ENCODE results near the gene LSP1.
"Not testable (repeated sequence)": the region's sequence is repeated elsewhere in the genome, so short reads cannot be mapped to it uniquely, and the experiment has no call there.

LSP1 gene

GRCh38 chr11:1870721-1871466, 18.0 kb downstream of the LSP1 start:
- H3K4me3 ChIP-seq (ENCODE audit: low read depth, low read length) = no peak overlapping the region

DNA sequence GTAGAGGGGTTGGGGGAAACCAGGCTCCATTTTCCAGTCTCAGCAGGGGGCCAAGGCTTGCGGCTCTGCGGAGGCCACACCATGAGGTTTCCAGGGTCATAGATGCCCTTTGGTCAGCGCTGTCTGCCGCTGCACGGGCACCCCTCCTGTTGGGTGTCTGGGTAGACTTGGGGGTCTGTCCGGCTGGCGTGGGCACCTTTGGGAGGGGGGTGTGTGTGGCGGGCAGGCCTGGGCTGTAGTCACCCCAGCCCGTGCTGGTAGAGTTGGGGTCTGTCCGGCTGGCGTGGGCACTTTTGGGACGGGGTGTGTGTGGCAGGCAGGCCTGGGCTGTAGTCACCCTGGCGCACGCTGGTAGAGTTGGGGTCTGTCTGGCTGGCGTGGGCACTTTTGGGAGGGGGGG, 18.6 kb downstream of the LSP1 start:
- H3K4me3 ChIP-seq (ENCODE audit: low read depth, low read length) = no peak overlapping the region
- TF ChIP-seq, protein P1, sequence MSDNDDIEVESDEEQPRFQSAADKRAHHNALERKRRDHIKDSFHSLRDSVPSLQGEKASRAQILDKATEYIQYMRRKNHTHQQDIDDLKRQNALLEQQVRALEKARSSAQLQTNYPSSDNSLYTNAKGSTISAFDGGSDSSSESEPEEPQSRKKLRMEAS (IDR thresholded peaks at IDR 0.05; ENCODE audit: low read depth, low read length) = no peak
- TF ChIP-seq MYC (IDR thresholded peaks at IDR 0.05; ENCODE audit: low read depth, low read length) = no peak
- TF ChIP-seq POLR2A (IDR thresholded peaks at IDR 0.05; ENCODE audit: extremely low read depth, insufficient read length) = no peak
- TF ChIP-seq, protein P2, sequence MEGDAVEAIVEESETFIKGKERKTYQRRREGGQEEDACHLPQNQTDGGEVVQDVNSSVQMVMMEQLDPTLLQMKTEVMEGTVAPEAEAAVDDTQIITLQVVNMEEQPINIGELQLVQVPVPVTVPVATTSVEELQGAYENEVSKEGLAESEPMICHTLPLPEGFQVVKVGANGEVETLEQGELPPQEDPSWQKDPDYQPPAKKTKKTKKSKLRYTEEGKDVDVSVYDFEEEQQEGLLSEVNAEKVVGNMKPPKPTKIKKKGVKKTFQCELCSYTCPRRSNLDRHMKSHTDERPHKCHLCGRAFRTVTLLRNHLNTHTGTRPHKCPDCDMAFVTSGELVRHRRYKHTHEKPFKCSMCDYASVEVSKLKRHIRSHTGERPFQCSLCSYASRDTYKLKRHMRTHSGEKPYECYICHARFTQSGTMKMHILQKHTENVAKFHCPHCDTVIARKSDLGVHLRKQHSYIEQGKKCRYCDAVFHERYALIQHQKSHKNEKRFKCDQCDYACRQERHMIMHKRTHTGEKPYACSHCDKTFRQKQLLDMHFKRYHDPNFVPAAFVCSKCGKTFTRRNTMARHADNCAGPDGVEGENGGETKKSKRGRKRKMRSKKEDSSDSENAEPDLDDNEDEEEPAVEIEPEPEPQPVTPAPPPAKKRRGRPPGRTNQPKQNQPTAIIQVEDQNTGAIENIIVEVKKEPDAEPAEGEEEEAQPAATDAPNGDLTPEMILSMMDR (IDR thresholded peaks at IDR 0.05; ENCODE audit: low read depth, low read length) = no peak
- no peak for DNase-seq (ENCODE audit: low read depth)

More at GRCh38 chr11:1870721-1871466, 18.0 kb downstream of the LSP1 start:
- DNase-seq (ENCODE audit: low read depth) = peak; percentile 46
- no peak for TF ChIP-seq POLR2A (IDR thresholded peaks at IDR 0.05; ENCODE audit: extremely low read depth, insufficient read length)
- no peak for TF ChIP-seq MYC (IDR thresholded peaks at IDR 0.05; ENCODE audit: low read depth, low read length)
- TF ChIP-seq, protein P2 (IDR thresholded peaks at IDR 0.05; ENCODE audit: low read depth, low read length) = no peak
- TF ChIP-seq, protein P1 (IDR thresholded peaks at IDR 0.05; ENCODE audit: low read depth, low read length) = no peak

DNA sequence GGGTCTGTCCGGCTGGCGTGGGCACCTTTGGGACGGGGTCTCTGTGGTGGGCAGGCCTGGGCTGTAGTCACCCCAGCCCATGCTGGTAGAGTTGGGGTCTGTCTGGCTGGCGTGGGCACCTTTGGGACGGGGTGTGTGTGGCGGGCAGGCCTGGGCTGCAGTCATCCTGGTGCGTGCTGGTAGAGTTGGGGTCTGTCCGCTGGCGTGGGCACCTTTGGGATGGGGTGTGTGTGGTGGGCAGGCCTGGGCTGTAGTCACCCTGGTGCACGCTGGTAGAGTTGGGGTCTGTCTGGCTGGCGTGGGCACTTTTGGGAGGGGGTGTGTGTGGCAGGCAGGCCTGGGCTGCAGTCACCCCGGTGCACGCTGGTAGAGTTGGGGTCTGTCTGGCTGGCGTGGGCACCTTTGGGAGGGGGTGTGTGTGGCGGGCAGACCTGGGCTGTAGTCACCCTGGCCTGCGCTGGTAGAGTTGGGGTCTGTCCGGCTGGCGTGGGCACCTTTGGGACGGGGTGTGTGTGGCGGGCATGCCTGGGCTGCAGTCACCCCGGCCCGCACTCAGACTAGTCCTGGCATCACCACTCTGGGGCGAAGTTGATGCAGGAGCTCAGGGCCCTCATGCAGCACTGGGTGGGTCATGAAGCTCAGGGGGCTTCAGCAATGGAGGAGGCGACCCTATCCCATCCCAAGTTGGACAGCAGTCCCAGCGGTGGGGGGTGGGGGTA, 19.5 kb downstream of the LSP1 start:
- no peak for DNase-seq (ENCODE audit: low read depth)
- no peak for TF ChIP-seq POLR2A (IDR thresholded peaks at IDR 0.05; ENCODE audit: extremely low read depth, insufficient read length)
- TF ChIP-seq, protein P1 (IDR thresholded peaks at IDR 0.05; ENCODE audit: low read depth, low read length) = no peak
- no peak for TF ChIP-seq MYC (IDR thresholded peaks at IDR 0.05; ENCODE audit: low read depth, low read length)
- TF ChIP-seq, protein P2 (IDR thresholded peaks at IDR 0.05; ENCODE audit: low read depth, low read length) = no peak
- H3K4me3 ChIP-seq (ENCODE audit: low read depth, low read length) = no peak overlapping the region

DNA sequence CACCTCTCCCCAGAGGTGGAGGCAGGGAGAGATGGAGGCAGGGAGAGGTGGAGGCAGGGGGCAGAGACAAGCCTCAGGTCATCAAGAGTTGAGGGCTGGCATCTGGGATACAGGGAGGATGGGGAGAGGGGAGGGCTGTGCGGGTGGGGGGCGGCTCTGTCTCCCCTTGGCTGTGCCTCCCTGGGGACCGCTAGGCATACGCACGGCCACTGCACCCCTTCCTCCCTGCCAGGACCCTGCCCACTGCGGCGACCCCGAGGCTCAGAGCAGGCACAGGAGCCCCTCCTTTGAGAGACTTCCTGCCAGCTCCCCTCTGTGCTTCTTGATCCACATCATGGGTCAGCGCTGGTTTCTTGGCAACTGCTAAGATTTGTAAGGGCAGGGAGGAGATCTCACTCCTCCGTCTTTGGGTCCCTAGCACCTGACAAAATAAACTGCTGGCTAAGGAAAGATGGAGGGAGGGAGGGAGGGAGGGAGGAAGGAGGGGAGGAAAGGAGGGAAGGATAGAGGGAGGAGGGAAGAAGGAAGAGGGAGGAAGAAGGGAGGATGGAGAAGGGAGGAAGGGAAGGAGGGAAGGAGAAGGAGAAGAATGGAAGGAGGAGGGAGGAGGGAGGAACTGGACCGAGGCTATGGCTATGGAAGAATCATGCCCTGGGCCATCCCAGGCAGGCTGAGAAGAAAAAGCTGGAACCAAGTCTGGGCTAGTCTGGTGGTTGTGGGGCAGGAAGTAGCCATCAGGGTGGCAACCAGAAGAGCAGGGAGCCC, 20.3 kb downstream of the LSP1 start:
- TF ChIP-seq, protein P2 (IDR thresholded peaks at IDR 0.05; ENCODE audit: low read depth, low read length) = no peak
- TF ChIP-seq, protein P1 (IDR thresholded peaks at IDR 0.05; ENCODE audit: low read depth, low read length) = no peak
- TF ChIP-seq POLR2A (IDR thresholded peaks at IDR 0.05; ENCODE audit: extremely low read depth, insufficient read length) (no peak), MYC (IDR thresholded peaks at IDR 0.05; ENCODE audit: low read depth, low read length) (no peak)
- DNase-seq (ENCODE audit: low read depth) = no peak
- H3K4me3 ChIP-seq (ENCODE audit: low read depth, low read length) = no peak overlapping the region

DNA sequence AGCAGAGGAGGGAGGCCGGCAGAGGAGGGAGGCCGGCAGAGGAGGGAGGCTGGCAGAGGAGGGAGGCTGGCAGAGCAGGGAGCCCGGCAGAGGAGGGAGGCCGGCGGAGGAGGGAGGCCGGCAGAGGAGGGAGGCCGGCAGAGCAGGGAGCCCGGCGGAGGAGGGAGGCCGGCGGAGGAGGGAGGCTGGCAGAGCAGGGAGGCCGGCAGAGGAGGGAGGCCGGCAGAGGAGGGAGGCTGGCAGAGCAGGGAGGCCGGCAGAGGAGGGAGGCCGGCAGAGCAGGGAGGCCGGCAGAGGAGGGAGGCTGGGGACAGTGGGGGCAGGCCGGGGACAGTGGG, 20.9 kb downstream of the LSP1 start:
- DNase-seq (ENCODE audit: low read depth); H3K4me3 ChIP-seq (ENCODE audit: low read depth, low read length): not testable (repeated sequence)

DNA sequence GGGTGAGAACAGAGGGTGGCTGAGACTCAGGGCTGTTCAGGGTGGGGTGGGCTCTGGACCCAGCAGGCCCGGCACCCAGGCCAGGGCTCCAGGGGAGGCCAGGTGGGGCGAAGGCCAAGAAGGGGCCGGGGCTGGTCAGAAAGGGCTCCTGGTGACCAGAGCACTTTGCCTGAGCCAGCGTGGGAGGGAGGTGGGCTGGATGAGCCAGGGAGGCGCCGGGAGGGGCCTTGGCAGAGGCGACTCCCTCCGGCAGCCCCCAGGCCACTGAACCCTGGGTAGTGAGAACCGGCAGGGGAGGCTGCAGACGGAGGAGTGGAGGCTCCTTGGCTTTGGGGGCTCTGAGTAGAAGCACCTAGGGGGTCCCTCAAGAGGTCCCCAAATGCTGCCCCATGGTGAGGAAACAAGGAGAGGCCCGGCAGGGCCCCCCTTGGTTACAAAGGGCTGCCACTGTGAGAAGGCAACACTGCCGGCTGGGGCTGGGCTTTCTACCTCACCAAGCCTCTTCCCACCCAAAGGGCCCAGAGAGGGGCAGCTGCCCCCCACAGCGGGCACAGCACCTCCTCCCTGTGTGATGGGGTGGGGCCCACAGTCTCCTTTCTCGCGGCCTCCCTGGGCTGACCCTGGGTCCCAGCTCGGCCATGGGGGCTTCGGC, 21.7 kb downstream of the LSP1 start:
- DNase-seq (ENCODE audit: low read depth); H3K4me3 ChIP-seq (ENCODE audit: low read depth, low read length): not testable (repeated sequence)

Data from NB4 (cell line).